ENCODE results near the gene MAP7D1.
"Not testable (repeated sequence)": the region's sequence is repeated elsewhere in the genome, so short reads cannot be mapped to it uniquely, and the experiment has no call there.

The MAP7D1 gene

DNA sequence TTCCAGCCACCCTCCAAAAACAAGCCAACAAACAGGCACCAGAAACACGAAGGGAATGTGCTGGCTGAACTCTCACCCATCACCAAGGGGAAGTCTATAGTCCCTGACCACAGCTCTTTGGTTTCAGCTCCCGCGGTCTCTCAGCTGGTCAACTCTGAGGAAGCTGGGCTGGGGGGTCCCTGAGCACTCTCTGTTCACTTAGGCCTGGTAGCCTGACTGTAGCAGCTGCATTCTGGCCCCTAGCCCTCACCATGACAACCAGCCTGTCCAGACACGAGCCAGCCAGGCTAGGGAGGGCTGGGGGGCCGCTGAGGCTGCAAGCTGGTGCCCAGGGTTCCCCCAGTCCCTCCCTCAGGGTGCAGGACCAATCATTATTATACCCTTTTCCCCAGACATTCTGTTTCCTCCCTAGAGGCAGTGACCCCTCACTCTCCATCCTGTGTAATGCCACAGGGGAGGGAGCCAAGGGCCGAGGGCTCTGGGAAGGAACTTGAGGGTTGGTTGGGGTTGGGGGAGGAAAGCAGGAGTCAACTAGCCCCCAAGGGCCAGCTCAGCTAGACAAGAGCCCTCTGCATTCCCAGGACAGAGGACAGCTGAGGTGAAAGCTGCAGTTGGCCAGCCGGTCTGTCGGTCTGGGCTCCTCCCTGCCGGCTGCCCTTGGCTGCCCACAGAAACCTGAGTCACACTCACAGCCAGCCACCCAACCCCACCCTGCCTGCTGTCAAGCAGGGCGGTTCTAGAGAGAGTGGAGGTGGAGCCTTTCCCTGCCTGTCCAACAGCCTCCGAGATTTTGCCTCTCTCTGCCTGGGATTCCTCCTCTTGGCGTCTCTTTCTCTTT lies 5.4 kb upstream of the MAP7D1 start:
- H3K27ac ChIP-seq: peak overlapping the region; percentile 100
- DNase-seq (ENCODE audit: low read depth, low spot score): peak; percentile 91

- no peak for DNase-seq (ENCODE audit: low read depth, low spot score)
- H3K27ac ChIP-seq: peak overlapping the region; percentile 100
These were observed 4.7 kb upstream of the MAP7D1 start for GRCh38 chr1:36151134-36151844.

- peak overlapping the region; percentile 100 for H3K27ac ChIP-seq
- no peak for DNase-seq (ENCODE audit: low read depth, low spot score)
These were observed 4.1 kb upstream of the MAP7D1 start for GRCh38 chr1:36151845-36152203.

GRCh38 chr1:36153476-36153875 lies 2.5 kb upstream of the MAP7D1 start:
- no peak overlapping the region for H3K27ac ChIP-seq

DNA sequence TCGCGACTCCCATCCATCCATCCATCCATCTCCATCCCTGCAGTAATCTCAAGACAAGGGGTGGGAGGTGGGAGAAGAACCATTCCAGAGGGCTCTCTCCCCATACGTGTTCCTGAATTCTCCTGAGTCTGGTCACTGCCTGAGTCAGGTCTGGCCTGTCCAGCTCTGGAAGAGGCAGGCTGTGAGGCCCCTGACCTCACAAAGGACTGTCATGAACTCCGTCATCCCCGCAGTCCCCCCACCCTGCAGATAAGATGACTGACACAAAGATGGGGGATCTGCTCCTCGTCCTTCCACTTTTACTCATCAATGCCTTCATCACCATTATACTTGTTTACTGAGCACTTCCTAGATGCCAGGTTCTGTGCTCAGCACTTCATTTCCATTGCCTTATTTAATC lies 1.6 kb upstream of the MAP7D1 start:
- H3K27ac ChIP-seq: no peak overlapping the region
- no peak for DNase-seq (ENCODE audit: low read depth, low spot score)

More at GRCh38 chr1:36153476-36153875, 2.5 kb upstream of the MAP7D1 start:
- DNase-seq (ENCODE audit: low read depth, low spot score): no peak

DNA sequence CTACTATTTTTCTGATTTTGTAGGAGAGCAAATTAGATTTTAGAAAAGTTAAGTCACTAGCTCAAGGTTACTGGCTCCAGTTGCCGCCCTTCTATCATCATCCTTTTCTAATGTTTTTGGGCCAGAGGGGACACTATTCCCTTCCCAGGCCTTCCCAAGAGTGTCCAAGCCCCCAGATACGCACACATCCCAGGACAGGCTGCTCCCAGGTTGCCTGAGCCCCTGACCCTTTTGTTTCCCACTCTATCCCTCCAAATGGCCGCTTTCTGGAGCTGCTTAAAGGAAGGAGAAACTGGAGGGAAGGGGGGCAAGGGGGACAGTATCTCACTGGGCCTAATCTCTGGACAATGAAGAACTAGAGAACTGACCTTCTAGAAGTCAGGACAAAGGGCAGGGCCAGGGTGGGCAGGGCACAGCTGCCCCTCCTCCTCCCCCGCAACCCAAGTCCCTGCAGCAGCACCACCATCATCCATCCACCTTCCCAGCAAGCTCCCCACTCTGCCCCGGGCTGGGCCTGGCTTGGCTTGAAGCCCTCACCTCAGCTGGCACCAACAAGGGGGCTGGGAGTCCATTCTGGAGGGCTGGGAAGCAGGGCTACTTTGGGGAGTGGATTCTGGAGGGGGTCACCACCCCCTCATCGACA lies 1.1 kb upstream of the MAP7D1 start:
- H3K27ac ChIP-seq: peak overlapping the region; percentile 98
- DNase-seq (ENCODE audit: low read depth, low spot score): no peak

DNA sequence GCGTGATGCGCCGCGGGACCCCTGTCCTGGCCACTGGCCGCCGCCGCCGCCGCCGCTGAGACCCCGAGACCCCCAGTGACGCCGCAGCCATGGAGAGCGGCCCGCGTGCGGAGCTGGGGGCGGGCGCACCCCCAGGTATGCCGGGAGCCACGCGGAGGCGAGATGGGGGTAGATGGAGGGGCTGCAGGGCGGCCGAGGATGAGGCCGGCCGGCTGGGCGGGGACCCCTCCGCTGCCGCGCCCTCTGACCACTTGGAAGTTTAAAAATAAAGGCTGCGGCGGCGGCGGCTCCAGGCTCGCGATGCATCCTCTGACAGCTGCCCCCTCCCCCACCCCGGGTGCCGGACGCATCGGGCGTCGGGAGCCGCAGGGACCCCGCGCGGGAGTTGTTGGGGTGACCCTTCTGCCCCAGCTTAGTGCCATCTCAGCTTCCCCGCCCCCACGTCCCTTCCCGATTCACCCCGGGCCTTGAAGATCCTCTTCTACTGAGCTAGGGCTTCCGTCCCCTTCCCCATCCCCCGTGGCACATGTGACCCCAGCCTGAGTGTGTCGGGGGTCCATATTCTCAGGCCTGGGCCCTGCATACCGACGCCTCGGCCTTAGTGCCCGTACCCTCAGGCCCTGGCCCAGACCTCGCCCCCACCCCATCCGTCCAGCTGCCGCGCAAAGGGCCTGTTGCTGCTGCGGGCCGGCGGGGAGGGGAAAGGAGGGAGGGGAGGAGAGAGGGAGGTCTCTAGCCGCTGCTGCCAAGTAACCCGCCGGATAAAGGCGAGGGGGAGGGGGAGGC lies 562 bp downstream of the MAP7D1 start:
- H3K27ac ChIP-seq: peak overlapping the region; percentile 98
- DNase-seq (ENCODE audit: low read depth, low spot score): no peak

DNA sequence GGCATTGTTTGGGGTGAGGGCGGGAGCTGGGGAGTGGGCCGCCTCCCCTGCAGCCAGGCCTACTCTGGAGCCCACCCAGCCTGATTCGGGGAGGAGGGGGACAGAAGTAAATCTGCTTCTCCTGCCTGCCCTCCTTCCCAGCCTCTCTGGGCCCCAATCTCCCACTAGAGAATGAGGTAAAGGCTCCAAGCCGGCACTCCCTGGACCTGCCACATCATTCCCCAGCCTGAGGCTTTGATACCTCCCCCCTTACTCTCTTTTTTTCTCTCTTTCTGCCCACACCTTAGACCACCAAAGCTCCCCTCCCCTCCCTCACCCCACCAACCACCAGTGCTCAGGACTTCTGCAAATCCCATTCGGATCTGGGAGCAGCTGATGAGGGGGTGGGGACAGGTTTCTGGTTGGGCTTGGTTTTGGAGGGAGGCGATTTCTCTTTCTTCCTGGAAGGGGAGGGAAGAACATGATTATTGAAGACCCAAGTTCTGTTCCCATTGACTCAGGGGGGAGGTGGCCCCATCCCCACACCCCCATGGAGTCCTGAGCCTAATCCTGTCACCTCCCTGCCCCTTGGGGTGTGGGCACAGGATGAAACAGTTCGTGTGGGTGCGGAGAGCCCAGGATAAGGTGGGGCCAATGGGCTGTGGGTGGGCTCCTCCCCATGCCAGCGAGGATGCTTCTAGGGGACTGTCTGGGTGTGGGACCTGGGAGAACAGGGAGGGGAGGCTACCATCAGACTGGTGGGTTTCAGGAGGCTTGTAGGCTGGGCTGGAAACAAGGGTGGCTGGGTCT lies 1.3 kb downstream of the MAP7D1 start:
- peak overlapping the region; percentile 98 for H3K27ac ChIP-seq
- DNase-seq (ENCODE audit: low read depth, low spot score): no peak

GRCh38 chr1:36157973-36158826 lies 2.2 kb downstream of the MAP7D1 start:
- no peak for DNase-seq (ENCODE audit: low read depth, low spot score)
- H3K27ac ChIP-seq: peak overlapping the region; percentile 98

GRCh38 chr1:36158827-36159252 lies 2.9 kb downstream of the MAP7D1 start:
- H3K27ac ChIP-seq: peak overlapping the region; percentile 98
- DNase-seq (ENCODE audit: low read depth, low spot score): not testable (repeated sequence)

- peak overlapping the region; percentile 98 for H3K27ac ChIP-seq
- DNase-seq (ENCODE audit: low read depth, low spot score): no peak
These were observed 3.8 kb downstream of the MAP7D1 start for GRCh38 chr1:36159614-36160387.

GRCh38 chr1:36160388-36160948 lies 4.5 kb downstream of the MAP7D1 start:
- peak overlapping the region; percentile 98 for H3K27ac ChIP-seq
- DNase-seq (ENCODE audit: low read depth, low spot score): no peak

- no peak for DNase-seq (ENCODE audit: low read depth, low spot score)
These were observed 5.1 kb downstream of the MAP7D1 start for GRCh38 chr1:36160949-36161485.

GRCh38 chr1:36161641-36162531 lies 5.9 kb downstream of the MAP7D1 start:
- peak overlapping the region; percentile 98 for H3K27ac ChIP-seq
- DNase-seq (ENCODE audit: low read depth, low spot score): peak; percentile 81

More at GRCh38 chr1:36160949-36161485, 5.1 kb downstream of the MAP7D1 start:
- H3K27ac ChIP-seq: peak overlapping the region; percentile 98

DNA sequence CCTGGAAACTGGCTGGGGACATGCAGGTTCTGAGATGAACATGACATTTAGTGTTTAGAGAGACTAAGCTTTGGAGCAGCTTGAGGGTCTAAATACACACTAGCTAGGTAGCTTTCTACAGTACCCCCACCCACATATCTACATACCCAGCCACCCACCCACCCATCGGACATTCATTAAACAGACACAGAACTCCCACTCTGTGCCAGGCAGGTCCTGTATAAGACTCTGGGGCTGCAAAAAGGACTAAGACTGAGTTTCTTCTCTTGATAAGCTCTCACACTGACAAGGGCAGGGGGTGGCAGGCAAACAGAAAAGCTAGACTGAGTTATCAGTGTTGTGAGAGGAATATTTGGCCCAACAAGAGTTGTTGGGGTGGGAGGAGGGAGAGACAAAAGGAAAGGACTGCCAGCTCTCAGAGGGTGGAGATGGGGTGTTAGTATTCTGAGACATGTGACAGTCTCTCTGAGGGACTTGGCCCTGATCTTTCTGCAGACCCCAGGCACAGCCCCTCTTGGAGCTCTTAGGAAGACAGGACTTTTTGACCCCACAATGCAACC lies 6.8 kb downstream of the MAP7D1 start:
- peak overlapping the region; percentile 98 for H3K27ac ChIP-seq
- DNase-seq (ENCODE audit: low read depth, low spot score): no peak

DNA sequence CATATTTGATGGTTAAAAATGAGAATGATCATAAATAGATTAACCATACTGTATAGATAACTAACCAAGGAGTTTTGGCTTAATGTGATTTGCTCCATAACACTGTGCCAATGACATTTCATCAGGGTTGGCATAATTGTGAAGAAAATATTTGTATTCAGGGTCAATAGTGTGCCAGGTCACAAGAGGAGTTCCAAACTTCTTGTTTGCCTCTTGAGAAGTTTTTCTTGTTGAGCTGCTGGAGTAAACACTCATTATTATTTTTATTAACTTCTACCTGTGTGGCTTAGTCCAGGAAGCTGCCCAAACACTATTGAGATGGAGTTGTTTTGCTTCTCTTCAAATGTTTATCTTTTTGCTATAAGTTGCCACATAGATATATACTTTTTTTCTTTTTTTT lies 7.5 kb downstream of the MAP7D1 start:
- peak overlapping the region; percentile 98 for H3K27ac ChIP-seq

More for the DNA sequence above, 7.5 kb downstream of the MAP7D1 start:
- DNase-seq (ENCODE audit: low read depth, low spot score): no peak
